Islet precursor cell (in vitro differentiated cells): ENCODE results near the gene RPP21.

Experiments
- DNase-seq: peaks from one replicate; pipeline ENCODE4 v3.0.0-alpha.2; 2018

Gene RPP21

DNA sequence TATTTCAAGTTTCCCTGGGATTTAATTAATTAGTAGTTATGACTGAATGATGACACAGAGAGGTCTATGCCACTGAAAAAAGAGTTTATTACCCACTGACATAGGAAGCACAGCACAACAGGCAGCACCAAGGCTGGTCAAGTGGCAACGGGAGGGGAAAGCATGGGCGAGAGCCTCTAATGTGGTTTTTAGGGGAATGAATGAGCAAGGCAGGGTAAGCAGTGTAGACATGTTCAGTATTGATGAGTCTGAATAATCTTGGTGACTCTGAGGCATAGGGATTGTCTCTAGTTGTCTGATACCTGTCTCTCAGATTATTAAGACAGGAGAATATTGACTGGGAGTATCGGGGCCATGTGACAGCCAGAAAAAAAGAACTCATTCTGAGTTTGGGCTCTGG, 46.3 kb downstream of the RPP21 start:
- DNase-seq: no peak

DNA sequence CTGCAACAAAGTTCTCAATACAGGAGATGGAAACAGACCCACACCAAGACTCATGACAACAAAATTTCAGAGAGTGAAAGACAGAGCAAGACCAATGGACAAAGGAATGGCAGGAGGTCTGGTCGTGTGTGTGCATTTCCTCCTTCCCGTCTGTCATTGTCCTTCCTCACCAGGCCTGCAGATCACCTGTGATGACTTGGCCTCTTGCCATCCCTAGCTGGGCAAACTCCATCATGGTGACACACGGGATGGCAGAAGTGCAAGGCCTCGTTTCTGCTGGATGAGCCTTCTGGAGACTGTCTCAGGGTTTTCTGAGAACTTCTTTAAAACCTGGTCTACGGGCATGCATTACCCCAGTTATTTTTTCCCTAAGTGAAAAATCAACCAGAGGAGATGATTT, 49.2 kb downstream of the RPP21 start:
- no peak for DNase-seq
